Ascending aorta (tissue), 2 donors: ENCODE results near the gene BRF1. TPM values are rescaled to one million over a fixed set of nuclear protein-coding genes. Genes with fewer than 3 reads are reported as not detected.

Experiments
- DNase-seq, 2 donors: peaks; one replicate each; pipeline ENCODE4 v3.0.0-alpha.2; 2019; ENCODE audit warnings: low spot score in 2 of 2
- H3K27ac ChIP-seq, 2 donors: fragments of 200-600 bp; sonication (generic); one replicate each; pipeline ENCODE4 v1.5.1; 2016 to 2017; ENCODE audit warnings: mild to moderate bottlenecking in 1 of 2
- H3K27me3 ChIP-seq: fragments of 200-600 bp; sonication (generic); one replicate; pipeline ENCODE4 v1.5.1; 2017
- H3K36me3 ChIP-seq, 2 donors: fragments of 200-600 bp; sonication (generic); one replicate each; pipeline ENCODE4 v1.5.1; 2016
- H3K4me1 ChIP-seq, 2 donors: fragments of 200-600 bp; sonication (generic); one replicate each; pipeline ENCODE4 v1.5.1; 2016 to 2017; ENCODE audit warnings: mild to moderate bottlenecking in 1 of 2
- H3K4me3 ChIP-seq, 2 donors: fragments of 200-600 bp; sonication (generic); one replicate each; pipeline ENCODE4 v1.5.1; 2016 to 2017; ENCODE audit warnings: mild to moderate bottlenecking in 1 of 2
- H3K9me3 ChIP-seq, 2 donors: fragments of 200-600 bp; sonication (generic); one replicate each; pipeline ENCODE4 v1.5.1; 2016
- CTCF ChIP-seq, 3 experiments: fragments of 200-600 bp in 2 of 3; fragments of 450-650 bp in 1 of 3; sonication (generic) in 2 of 3; IDR thresholded peaks; one replicate each; pipeline ENCODE4 v1.5.1; 2016 to 2019; ENCODE audit warnings: antibody characterized with exemption in 3 of 3, mild to moderate bottlenecking in 1 of 3, moderate library complexity in 1 of 3
- intact Hi-C: fragments of 100-400 bp; cut with DNase I; formaldehyde crosslinking; loops from one replicate; pipeline ENCODE4 v1.15.1; 2023
- total RNA-seq: library from RNA; depleted of rRNA; stranded (reverse); fragments of >200 nt; gene quantifications from one replicate; pipeline ENCODE4 v1.1.0, GENCODE V29; 2016

Gene BRF1
- total RNA-seq, 1 donor from 2014 or later, result 60.9 TPM

GRCh38 chr14:105240811-105241576, 59.8 kb downstream of the BRF1 start:
- intact Hi-C loops, result loop anchor here (10.0 kb wide), 5 partner anchors 74 to 566 kb away; partner anchors contain the start of genes AHNAK2, CRIP2, MTA1 and PACS2

GRCh38 chr14:105229099-105229655, 71.6 kb downstream of the BRF1 start:
- no peak for TF ChIP-seq CTCF (IDR thresholded peaks at IDR 0.05)
- intact Hi-C loops, result no loop called here
- Histone ChIP-seq H3K27ac (no peak overlapping the region), H3K27me3 (no peaks in the 10 kb centered on the region), H3K4me1 (no peaks in the 10 kb centered on the region), H3K9me3 (no peaks in the 10 kb centered on the region), H3K4me3 (no peak overlapping the region), H3K36me3 (peaks cover 18 to 21% of the 10 kb centered on the region in 2 donors)
- no peak for DNase-seq

More at GRCh38 chr14:105240811-105241576, 59.8 kb downstream of the BRF1 start:
- no peaks in the 10 kb centered on the region for H3K9me3 ChIP-seq
- no peak overlapping the region for H3K4me3 ChIP-seq
- no peaks in the 10 kb centered on the region for H3K27me3 ChIP-seq
- no peak overlapping the region for H3K27ac ChIP-seq
- DNase-seq, result no peak
- no peak for TF ChIP-seq CTCF (IDR thresholded peaks at IDR 0.05)
- no peaks in the 10 kb centered on the region for H3K4me1 ChIP-seq
- peaks cover 5 to 16% of the 10 kb centered on the region in 2 donors for H3K36me3 ChIP-seq

GRCh38 chr14:105228562-105228961, 72.2 kb downstream of the BRF1 start:
- Histone ChIP-seq H3K27me3 (no peaks in the 10 kb centered on the region), H3K27ac (no peak overlapping the region), H3K9me3 (no peaks in the 10 kb centered on the region), H3K4me3 (no peak overlapping the region), H3K4me1 (no peaks in the 10 kb centered on the region), H3K36me3 (peaks cover 18 to 26% of the 10 kb centered on the region in 2 donors)
- TF ChIP-seq CTCF (IDR thresholded peaks at IDR 0.05), result no peak
- DNase-seq, result no peak
- intact Hi-C loops, result no loop called here

- Histone ChIP-seq H3K9me3 (no peaks in the 10 kb centered on the region), H3K36me3 (peaks cover 18 to 30% of the 10 kb centered on the region in 2 donors), H3K4me1 (no peaks in the 10 kb centered on the region), H3K27ac (no peak overlapping the region), H3K27me3 (no peaks in the 10 kb centered on the region), H3K4me3 (no peak overlapping the region)
- intact Hi-C loops, result no loop called here
- DNase-seq, result no peak
- no peak for TF ChIP-seq CTCF (IDR thresholded peaks at IDR 0.05)
Measured at GRCh38 chr14:105227346-105227745, 73.5 kb downstream of the BRF1 start.

DNA sequence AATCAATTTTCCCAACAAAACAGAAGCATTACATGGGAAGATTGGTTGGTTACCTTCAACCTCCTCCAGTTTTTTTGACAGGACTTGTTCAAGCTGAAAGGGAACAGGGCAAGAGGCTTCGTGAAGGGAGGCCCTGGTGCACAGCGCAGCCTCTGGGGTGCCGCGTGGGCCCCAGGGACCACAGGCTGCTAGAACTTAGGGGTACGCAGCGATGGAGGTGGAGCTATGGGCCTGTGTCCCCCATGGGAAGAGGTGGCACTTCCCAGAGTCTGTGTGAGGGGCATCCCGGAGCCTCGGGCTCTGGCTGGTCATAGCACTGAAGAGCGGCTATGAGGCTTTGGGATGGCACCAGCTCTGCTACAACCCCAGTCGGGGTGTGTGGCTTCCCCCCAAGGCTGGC, 74.6 kb downstream of the BRF1 start:
- Histone ChIP-seq H3K27ac (no peak overlapping the region), H3K4me3 (no peak overlapping the region), H3K27me3 (no peaks in the 10 kb centered on the region), H3K36me3 (peaks cover 26 to 40% of the 10 kb centered on the region in 2 donors), H3K4me1 (no peaks in the 10 kb centered on the region), H3K9me3 (no peaks in the 10 kb centered on the region)
- intact Hi-C loops, result no loop called here
- no peak for TF ChIP-seq CTCF (IDR thresholded peaks at IDR 0.05)
- DNase-seq, result no peak
